Cardiac fibroblast (primary cell): Measurements from ENCODE around the gene VPS37B.
A peak's percentile ranks its signal among the peaks of the same experiment; 100 is the strongest.

Source experiments
- DNase-seq, 2 donors: peaks; one replicate each; pipeline versions ENCODE4 v3.0.0 to v3.0.0-alpha.2; 2010; ENCODE audit warnings: low read depth in 2 of 2
- H3K4me3 ChIP-seq, 2 donors: replicated peaks in 1 of 2; 1 replicate in 1 of 2; 2 replicates in 1 of 2; pipeline ENCODE4 v1.5.1; 2011; ENCODE audit warnings: low read depth in 2 of 2, low read length in 2 of 2, mild to moderate bottlenecking in 2 of 2, moderate library complexity in 1 of 2
- TF ChIP-seq, protein P1 (sequence below): IDR thresholded peaks from one replicate; pipeline ENCODE4 v1.5.1; 2011; ENCODE audit warnings: low read depth, mild to moderate bottlenecking, low read length, inconsistent platforms

VPS37B gene

GRCh38 chr12:122837306-122838265 is 58.3 kb downstream of the VPS37B start:
- no peak overlapping the region for H3K4me3 ChIP-seq
- DNase-seq, result no peak
- TF ChIP-seq, protein P1, sequence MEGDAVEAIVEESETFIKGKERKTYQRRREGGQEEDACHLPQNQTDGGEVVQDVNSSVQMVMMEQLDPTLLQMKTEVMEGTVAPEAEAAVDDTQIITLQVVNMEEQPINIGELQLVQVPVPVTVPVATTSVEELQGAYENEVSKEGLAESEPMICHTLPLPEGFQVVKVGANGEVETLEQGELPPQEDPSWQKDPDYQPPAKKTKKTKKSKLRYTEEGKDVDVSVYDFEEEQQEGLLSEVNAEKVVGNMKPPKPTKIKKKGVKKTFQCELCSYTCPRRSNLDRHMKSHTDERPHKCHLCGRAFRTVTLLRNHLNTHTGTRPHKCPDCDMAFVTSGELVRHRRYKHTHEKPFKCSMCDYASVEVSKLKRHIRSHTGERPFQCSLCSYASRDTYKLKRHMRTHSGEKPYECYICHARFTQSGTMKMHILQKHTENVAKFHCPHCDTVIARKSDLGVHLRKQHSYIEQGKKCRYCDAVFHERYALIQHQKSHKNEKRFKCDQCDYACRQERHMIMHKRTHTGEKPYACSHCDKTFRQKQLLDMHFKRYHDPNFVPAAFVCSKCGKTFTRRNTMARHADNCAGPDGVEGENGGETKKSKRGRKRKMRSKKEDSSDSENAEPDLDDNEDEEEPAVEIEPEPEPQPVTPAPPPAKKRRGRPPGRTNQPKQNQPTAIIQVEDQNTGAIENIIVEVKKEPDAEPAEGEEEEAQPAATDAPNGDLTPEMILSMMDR, result no peak

DNA sequence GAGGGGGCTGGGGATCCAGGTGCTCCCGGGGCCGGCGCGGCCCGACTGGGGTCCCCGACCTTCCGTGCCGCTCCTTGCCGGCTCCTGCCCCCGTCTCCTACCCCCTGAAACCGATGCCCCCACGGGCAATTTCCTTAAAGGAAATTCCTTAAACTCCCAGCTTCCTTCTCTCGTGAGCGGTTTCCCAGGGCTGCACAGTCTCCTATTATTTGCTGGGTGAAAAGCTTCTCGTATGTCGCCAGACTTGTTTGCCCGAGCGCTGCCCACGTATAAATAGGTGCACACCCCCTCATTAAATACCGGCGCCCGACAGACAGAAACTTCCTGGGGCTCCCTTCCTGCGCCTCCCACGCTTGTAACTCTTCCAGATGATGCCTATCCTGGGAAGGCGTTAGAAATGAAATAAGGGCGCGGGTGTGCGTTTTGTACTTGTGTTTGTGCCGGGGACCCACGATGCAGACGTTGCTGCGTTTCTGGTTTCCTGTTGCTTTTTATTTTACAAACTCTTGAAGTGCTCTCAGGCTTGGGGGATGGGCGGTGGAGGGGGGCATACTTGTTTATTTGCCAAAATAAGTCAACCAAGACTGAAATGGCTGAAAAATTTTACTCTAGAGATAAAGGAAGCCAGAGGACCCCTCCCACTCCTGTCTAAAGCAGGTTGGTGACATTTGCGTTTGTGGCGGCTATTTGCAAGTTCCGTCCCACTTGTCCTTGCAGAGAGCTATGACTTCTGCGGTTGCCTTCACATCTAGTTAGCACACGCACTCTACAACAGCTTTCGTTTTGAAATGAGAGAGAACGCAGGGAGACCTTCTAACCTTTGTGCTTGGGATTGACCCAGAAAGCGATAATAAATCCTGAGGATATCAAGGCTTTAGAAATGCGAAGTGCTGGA is 59.6 kb downstream of the VPS37B start:
- TF ChIP-seq, protein P1, result no peak
- H3K4me3 ChIP-seq, result peak overlapping the region; percentile 65 to 68
- DNase-seq, result peak; percentile 31 to 46

- TF ChIP-seq, protein P1, result no peak
- no peak for DNase-seq
- peak overlapping the region; percentile 65 to 68 for H3K4me3 ChIP-seq
Measured at GRCh38 chr12:122835750-122836026, 60.2 kb downstream of the VPS37B start.

GRCh38 chr12:122834921-122835749 is 60.8 kb downstream of the VPS37B start, which contains the start of gene HIP1R:
TSS of gene HIP1R (plus strand) at chr12:122835457. CDS start at chr12:122835551, 94 bp downstream.
- TF ChIP-seq, protein P1, result no peak
- peak in 1 of 2 donors; percentile 15 for DNase-seq

GRCh38 chr12:122834104-122834920 is 61.6 kb downstream of the VPS37B start:
- DNase-seq, result peak; percentile 45 to 56
- TF ChIP-seq, protein P1, result peak; percentile 16

More at GRCh38 chr12:122834921-122835749, 60.8 kb downstream of the VPS37B start, which contains the start of gene HIP1R:
- H3K4me3 ChIP-seq, result peak within 1 kb of the TSS; percentile 65 to 68

More at GRCh38 chr12:122834104-122834920, 61.6 kb downstream of the VPS37B start:
- H3K4me3 ChIP-seq, result peak overlapping the region; percentile 52 to 68
